VCaP (cell line): Measurements from ENCODE around the gene LYPLA2.
"Not testable (repeated sequence)": the region's sequence is repeated elsewhere in the genome, so short reads cannot be mapped to it uniquely, and the experiment has no call there.

Experiments
- H3K27ac ChIP-seq: fragments of 450-650 bp; 2 replicates; pipeline ENCODE4 v1.5.1; 2017
- CTCF ChIP-seq: fragments of 450-650 bp; conservative IDR thresholded peaks from 2 replicates; pipeline ENCODE4 v1.5.1; 2017; ENCODE audit warnings: mild to moderate bottlenecking, moderate library complexity

The LYPLA2 gene

GRCh38 chr1:23825762-23826522 is 35.0 kb downstream of the LYPLA2 start:
- TF ChIP-seq CTCF, result no peak
- peak overlapping the region; percentile 84 for H3K27ac ChIP-seq

- H3K27ac ChIP-seq, result not testable (repeated sequence)
Measured at GRCh38 chr1:23826590-23826989, 35.6 kb downstream of the LYPLA2 start.

GRCh38 chr1:23827717-23828116 is 36.8 kb downstream of the LYPLA2 start:
- no peak overlapping the region for H3K27ac ChIP-seq
- TF ChIP-seq CTCF, result no peak

- H3K27ac ChIP-seq, result not testable (repeated sequence)
Measured at GRCh38 chr1:23834156-23834555, 43.2 kb downstream of the LYPLA2 start.

GRCh38 chr1:23836037-23836436 is 45.1 kb downstream of the LYPLA2 start:
- TF ChIP-seq CTCF, result no peak
- no peak overlapping the region for H3K27ac ChIP-seq

GRCh38 chr1:23837908-23838307 is 47.0 kb downstream of the LYPLA2 start:
- no peak for TF ChIP-seq CTCF
- H3K27ac ChIP-seq, result no peak overlapping the region

GRCh38 chr1:23838401-23838866 is 47.5 kb downstream of the LYPLA2 start:
- no peak overlapping the region for H3K27ac ChIP-seq
- no peak for TF ChIP-seq CTCF

GRCh38 chr1:23843644-23844043 is 52.7 kb downstream of the LYPLA2 start:
- H3K27ac ChIP-seq, result no peak overlapping the region
- no peak for TF ChIP-seq CTCF
